ENCODE data around the gene CD200R1. TPM values are rescaled to one million over a fixed set of nuclear protein-coding genes. Genes with fewer than 3 reads are reported as not detected.

The CD200R1 gene
- total RNA-seq, 1 donor: under 0.01 TPM

- no peak overlapping the region for H3K4me2 ChIP-seq (ENCODE audit: insufficient read depth, low read length)
- no peak for TF ChIP-seq CTCF (IDR thresholded peaks at IDR 0.05; ENCODE audit: extremely low read depth, low read depth, low read length)
- H4K20me1 ChIP-seq (ENCODE audit: insufficient read depth, low read length): no peaks in the 10 kb centered on the region
- H3K4me1 ChIP-seq (ENCODE audit: insufficient read depth, low read length): peaks cover 11% of the 10 kb centered on the region
- DNase-seq (ENCODE audit: insufficient read length, low spot score, missing footprints): no peak
- no peak overlapping the region for H2AFZ ChIP-seq (ENCODE audit: low read length)
- peaks cover 20% of the 10 kb centered on the region for H3K36me3 ChIP-seq (ENCODE audit: insufficient read depth, low read length)
- H3K9me3 ChIP-seq (ENCODE audit: low read depth, low read length): no peaks in the 10 kb centered on the region
- peaks cover 29% of the 10 kb centered on the region for H3K79me2 ChIP-seq (ENCODE audit: insufficient read depth, low read length)
- H3K27me3 ChIP-seq (ENCODE audit: insufficient read depth, low read length): no peaks in the 10 kb centered on the region
- H3K27ac ChIP-seq (ENCODE audit: low read depth, low read length): no peak overlapping the region
- no peak overlapping the region for H3K4me3 ChIP-seq (ENCODE audit: insufficient read depth, low read length)
Observed at GRCh38 chr3:112995800-112996199, 20.9 kb upstream of the CD200R1 start.

DNA sequence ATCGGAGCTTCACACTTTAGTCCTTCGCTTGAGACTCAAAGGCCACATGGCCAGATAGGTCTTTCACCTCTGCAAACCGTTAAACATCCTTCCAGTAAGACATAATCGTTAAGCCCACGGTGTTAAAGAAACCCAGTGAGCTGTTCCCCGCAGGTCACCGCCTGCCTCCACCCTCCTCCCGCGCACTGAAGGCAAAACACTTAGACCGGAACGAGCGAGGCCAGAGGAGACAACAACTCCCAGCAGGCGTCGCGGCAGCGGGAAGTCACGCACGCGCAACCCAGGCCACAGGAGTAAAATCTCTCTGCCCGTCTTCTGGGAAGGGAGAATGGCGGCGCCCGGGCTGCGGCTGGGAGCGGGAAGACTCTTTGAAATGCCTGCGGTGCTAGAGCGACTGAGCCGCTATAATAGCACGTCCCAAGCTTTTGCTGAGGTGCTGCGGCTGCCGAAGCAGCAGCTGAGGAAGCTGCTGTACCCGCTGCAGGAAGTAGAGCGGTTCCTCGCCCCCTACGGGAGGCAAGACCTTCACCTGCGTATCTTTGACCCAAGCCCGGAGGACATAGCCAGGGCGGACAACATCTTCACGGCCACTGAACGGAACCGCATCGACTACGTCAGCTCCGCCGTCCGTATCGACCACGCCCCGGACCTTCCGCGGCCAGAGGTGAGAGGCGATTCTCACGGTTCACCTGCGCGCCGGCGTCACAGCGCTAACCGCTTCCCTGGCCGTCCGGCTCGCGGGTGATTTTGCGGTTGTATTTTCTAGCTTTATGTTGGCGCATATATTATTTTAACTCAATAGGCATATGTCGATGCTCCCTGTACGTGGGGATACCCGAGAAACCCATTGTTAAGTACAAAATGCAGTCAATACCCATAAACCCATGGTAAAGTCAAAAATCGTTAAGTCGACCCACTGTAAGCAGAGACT is 16.0 kb upstream of the CD200R1 start, which contains the start of gene GTPBP8:
GTPBP8 (plus strand) TSS at position 313 of the 931 bp plus-strand sequence; CDS start at position 329, 16 bp downstream.
- Histone ChIP-seq H3K4me1 (ENCODE audit: insufficient read depth, low read length) (peaks cover 16% of the 10 kb centered on the region), H3K27me3 (ENCODE audit: insufficient read depth, low read length) (peaks cover 5% of the 10 kb centered on the region), H3K9me3 (ENCODE audit: low read depth, low read length) (no peaks in the 10 kb centered on the region), H3K27ac (ENCODE audit: low read depth, low read length) (peak within 1 kb of the TSS; percentile 80), H3K79me2 (ENCODE audit: insufficient read depth, low read length) (peaks cover 29% of the 10 kb centered on the region), H3K4me3 (ENCODE audit: insufficient read depth, low read length) (peak within 1 kb of the TSS; percentile 91), H3K4me2 (ENCODE audit: insufficient read depth, low read length) (peak within 1 kb of the TSS; percentile 83), H2AFZ (ENCODE audit: low read length) (peak within 1 kb of the TSS; percentile 99), H4K20me1 (ENCODE audit: insufficient read depth, low read length) (no peaks in the 10 kb centered on the region), H3K36me3 (ENCODE audit: insufficient read depth, low read length) (no peaks in the 10 kb centered on the region)
- TF ChIP-seq CTCF (IDR thresholded peaks at IDR 0.05; ENCODE audit: extremely low read depth, low read depth, low read length): no peak
- DNase-seq (ENCODE audit: insufficient read length, low spot score, missing footprints): peak; percentile 95

DNA sequence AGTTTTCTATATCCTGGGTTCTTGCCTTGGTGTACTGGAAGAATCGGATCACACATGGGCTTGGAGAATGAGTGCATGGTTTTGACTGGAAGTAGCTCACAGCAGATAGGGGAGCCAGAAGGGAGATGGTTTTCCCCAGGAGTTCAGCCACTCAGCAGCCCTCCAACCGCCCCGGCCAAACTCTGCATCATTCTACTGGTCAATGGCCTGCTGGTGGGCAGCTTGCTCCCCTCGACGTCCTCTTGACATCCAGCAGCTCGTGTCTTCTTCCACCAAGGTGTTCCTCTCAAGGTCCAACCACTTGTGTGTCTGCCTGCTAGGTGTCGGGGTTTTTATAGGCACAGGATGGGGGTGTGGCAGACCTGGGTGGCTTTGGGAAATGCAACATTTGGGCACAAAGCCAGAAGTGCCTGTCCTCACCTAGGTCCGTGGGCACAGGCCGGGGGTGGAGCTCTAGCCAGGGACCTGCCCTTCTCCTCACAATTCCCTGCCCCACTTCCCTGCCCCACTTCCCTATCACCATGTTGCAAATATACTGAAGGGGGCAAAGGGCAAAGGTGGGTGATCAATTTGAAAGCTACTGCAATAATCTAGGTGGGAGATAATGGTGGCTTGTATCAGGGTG is 12.9 kb upstream of the CD200R1 start:
- no peak for DNase-seq (ENCODE audit: insufficient read length, low spot score, missing footprints)
- no peak overlapping the region for H3K27ac ChIP-seq (ENCODE audit: low read depth, low read length)

More for the DNA sequence above, 12.9 kb upstream of the CD200R1 start:
- Histone ChIP-seq H3K4me1 (ENCODE audit: insufficient read depth, low read length) (peaks cover 16% of the 10 kb centered on the region), H3K36me3 (ENCODE audit: insufficient read depth, low read length) (no peaks in the 10 kb centered on the region), H3K9me3 (ENCODE audit: low read depth, low read length) (no peaks in the 10 kb centered on the region), H3K27me3 (ENCODE audit: insufficient read depth, low read length) (peaks cover 5% of the 10 kb centered on the region), H3K4me3 (ENCODE audit: insufficient read depth, low read length) (no peak overlapping the region), H4K20me1 (ENCODE audit: insufficient read depth, low read length) (no peaks in the 10 kb centered on the region), H3K79me2 (ENCODE audit: insufficient read depth, low read length) (peaks cover 20% of the 10 kb centered on the region), H3K4me2 (ENCODE audit: insufficient read depth, low read length) (no peak overlapping the region), H2AFZ (ENCODE audit: low read length) (no peak overlapping the region)
- TF ChIP-seq CTCF (IDR thresholded peaks at IDR 0.05; ENCODE audit: extremely low read depth, low read depth, low read length): no peak

All from osteoblast (primary cell).